ENCODE data around the gene CELA2B. TPM values are rescaled to one million over a fixed set of nuclear protein-coding genes. Genes with fewer than 3 reads are reported as not detected.

CELA2B gene
- polyA plus RNA-seq, 2 of the 4 experiments (the other 2 are of a cell fraction): not detected

DNA sequence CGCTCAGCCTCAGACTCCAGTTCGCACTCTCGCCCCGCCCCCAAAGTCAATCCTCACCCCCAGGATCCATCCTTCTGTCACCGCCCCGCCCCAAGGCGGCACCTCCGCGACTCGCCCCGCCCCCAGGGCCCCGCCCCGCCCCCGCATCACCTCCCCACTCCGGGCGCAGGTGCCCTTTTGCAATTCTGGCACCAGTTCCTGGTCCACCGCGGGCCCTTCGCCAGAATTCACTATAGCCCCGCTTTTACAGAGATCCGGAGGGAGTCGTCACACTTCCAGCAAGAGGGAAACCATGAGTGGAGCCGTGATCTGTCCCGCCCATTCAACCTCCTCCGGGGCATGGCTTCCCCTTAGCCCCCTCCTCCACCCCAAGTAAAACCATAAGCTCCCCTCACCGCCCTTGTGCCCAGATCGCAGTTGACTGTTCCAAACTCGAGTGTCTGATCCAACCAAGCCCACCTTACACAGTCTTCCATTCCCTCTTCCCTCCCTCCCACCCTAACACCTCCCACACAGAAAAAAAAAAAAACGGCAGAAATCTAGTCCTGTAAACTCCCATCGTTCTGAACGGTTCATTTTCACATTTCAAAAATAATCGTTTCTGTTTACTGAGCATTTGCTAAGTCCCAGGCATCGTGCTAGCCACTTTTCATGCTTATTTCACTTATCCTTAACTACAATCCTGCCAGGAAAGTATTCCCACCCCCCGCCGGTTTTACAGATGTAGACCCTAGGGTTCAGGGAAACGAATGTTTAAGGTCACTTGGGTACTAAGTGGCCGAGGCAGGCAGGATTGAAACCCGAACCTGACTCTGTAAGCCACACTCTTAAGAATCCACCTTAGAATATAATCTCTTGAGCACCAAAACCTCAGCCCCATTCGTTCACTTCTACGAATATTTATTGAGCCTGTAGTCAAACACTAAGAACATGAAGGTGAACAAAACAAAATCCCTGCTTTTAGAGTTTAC lies 49.4 kb downstream of the CELA2B start:
- FAIRE-seq (no peak), DNase-seq (ENCODE audit: low read depth in 1 of 2, low spot score in 1 of 2) (peak in 1 of 2 experiments; percentile 86)
- peak overlapping the region; percentile 80 to 81 for H3K27ac ChIP-seq

DNA sequence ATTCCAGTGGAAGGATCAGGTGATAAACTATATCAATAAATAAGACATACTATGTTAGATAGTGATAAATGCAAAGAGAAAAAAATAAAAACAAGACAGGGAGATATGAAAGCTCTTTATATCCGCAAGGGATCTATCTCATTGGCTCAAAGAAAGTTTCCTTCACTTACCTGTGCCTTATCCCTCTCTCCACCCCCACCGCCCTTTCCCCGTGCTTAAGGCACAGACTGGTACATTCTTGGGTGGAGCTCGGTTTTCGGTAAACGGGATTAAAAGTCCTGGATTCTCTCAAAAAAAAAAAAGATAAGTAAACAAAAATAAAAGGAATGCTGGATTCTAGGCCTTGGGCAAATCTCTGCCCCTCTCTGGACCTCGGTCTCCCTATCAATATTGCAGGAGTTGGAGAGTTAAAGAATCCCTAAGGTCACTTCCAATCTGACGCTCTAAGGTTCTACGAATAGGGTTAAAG lies 50.2 kb downstream of the CELA2B start:
- WGBS (ENCODE audit: missing lambda C conversion rate): 6% methylated on average over 9 of the region's 9 CpGs
- CTCF ChIA-PET: no interaction called here
- TF ChIP-seq MAFK (IDR thresholded peaks at IDR 0.05; ENCODE audit: partially characterized antibody) (no peak), TP53 (CRISPR knock-in tag; IDR thresholded peaks at IDR 0.05) (no peak), HEYL (CRISPR knock-in tag; IDR thresholded peaks at IDR 0.05) (no peak), CBX8 (IDR thresholded peaks at IDR 0.05) (no peak), EP300 (IDR thresholded peaks at IDR 0.05) (no peak), RARB (CRISPR knock-in tag; IDR thresholded peaks at IDR 0.05) (no peak), ESRRA (IDR thresholded peaks at IDR 0.05; ENCODE audit: borderline replicate concordance, low read length) (no peak), ZNF302 (CRISPR knock-in tag; IDR thresholded peaks at IDR 0.05) (no peak), JUNB (IDR thresholded peaks at IDR 0.05) (no peak), CHD4 (IDR thresholded peaks at IDR 0.05; ENCODE audit: borderline replicate concordance) (no peak), PHF8 (IDR thresholded peaks at IDR 0.05; ENCODE audit: borderline replicate concordance, low read depth) (no peak), ZC3H11A (IDR thresholded peaks at IDR 0.05) (no peak), FOSB (CRISPR knock-in tag; IDR thresholded peaks at IDR 0.05) (no peak), HOXA7 (CRISPR knock-in tag; IDR thresholded peaks at IDR 0.05) (no peak), HOXB13 (CRISPR knock-in tag; IDR thresholded peaks at IDR 0.05; ENCODE audit: low read depth) (no peak)
- TF ChIP-seq, protein P1, sequence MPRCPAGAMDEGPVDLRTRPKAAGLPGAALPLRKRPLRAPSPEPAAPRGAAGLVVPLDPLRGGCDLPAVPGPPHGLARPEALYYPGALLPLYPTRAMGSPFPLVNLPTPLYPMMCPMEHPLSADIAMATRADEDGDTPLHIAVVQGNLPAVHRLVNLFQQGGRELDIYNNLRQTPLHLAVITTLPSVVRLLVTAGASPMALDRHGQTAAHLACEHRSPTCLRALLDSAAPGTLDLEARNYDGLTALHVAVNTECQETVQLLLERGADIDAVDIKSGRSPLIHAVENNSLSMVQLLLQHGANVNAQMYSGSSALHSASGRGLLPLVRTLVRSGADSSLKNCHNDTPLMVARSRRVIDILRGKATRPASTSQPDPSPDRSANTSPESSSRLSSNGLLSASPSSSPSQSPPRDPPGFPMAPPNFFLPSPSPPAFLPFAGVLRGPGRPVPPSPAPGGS (IDR thresholded peaks at IDR 0.05): no peak
- TF ChIP-seq, protein P2, sequence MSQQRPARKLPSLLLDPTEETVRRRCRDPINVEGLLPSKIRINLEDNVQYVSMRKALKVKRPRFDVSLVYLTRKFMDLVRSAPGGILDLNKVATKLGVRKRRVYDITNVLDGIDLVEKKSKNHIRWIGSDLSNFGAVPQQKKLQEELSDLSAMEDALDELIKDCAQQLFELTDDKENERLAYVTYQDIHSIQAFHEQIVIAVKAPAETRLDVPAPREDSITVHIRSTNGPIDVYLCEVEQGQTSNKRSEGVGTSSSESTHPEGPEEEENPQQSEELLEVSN (IDR thresholded peaks at IDR 0.05; ENCODE audit: borderline replicate concordance, low read depth): no peak
- TF ChIP-seq, protein P3, sequence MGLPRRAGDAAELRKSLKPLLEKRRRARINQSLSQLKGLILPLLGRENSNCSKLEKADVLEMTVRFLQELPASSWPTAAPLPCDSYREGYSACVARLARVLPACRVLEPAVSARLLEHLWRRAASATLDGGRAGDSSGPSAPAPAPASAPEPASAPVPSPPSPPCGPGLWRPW (IDR thresholded peaks at IDR 0.05): no peak
- TF ChIP-seq, protein P4, sequence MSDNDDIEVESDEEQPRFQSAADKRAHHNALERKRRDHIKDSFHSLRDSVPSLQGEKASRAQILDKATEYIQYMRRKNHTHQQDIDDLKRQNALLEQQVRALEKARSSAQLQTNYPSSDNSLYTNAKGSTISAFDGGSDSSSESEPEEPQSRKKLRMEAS (IDR thresholded peaks at IDR 0.05): no peak
- TF ChIP-seq, protein P5, sequence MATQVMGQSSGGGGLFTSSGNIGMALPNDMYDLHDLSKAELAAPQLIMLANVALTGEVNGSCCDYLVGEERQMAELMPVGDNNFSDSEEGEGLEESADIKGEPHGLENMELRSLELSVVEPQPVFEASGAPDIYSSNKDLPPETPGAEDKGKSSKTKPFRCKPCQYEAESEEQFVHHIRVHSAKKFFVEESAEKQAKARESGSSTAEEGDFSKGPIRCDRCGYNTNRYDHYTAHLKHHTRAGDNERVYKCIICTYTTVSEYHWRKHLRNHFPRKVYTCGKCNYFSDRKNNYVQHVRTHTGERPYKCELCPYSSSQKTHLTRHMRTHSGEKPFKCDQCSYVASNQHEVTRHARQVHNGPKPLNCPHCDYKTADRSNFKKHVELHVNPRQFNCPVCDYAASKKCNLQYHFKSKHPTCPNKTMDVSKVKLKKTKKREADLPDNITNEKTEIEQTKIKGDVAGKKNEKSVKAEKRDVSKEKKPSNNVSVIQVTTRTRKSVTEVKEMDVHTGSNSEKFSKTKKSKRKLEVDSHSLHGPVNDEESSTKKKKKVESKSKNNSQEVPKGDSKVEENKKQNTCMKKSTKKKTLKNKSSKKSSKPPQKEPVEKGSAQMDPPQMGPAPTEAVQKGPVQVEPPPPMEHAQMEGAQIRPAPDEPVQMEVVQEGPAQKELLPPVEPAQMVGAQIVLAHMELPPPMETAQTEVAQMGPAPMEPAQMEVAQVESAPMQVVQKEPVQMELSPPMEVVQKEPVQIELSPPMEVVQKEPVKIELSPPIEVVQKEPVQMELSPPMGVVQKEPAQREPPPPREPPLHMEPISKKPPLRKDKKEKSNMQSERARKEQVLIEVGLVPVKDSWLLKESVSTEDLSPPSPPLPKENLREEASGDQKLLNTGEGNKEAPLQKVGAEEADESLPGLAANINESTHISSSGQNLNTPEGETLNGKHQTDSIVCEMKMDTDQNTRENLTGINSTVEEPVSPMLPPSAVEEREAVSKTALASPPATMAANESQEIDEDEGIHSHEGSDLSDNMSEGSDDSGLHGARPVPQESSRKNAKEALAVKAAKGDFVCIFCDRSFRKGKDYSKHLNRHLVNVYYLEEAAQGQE (IDR thresholded peaks at IDR 0.05): no peak

More for the DNA sequence above, 49.4 kb downstream of the CELA2B start:
- TF ChIP-seq SREBF2 (IDR thresholded peaks at IDR 0.05): no peak
- TF ChIP-seq FOXS1 (CRISPR knock-in tag; IDR thresholded peaks at IDR 0.05): no peak
- no peak for TF ChIP-seq JUNB (IDR thresholded peaks at IDR 0.05)
- no peak for TF ChIP-seq HEYL (CRISPR knock-in tag; IDR thresholded peaks at IDR 0.05)
- TF ChIP-seq BHLHE40 (IDR thresholded peaks at IDR 0.05; ENCODE audit: low read depth, low read length): 0 out of 2 replicates have a peak, but pooled peaks have one; percentile 3
- 0 out of 4 replicates have a peak, but pooled peaks of 1 of the 2 experiments have one; percentile 35 for TF ChIP-seq CEBPB (IDR thresholded peaks at IDR 0.05)
- TF ChIP-seq PHF8 (IDR thresholded peaks at IDR 0.05; ENCODE audit: borderline replicate concordance, low read depth): peak; percentile 35; the same call in 1 of the 2 replicates
- WGBS (ENCODE audit: missing lambda C conversion rate): 6% methylated on average over 18 of the region's 40 CpGs
- ChIA-PET CTCF (no interaction called here), POLR2A (no interaction called here)
- peaks cover 14% of the 10 kb centered on the region; the same call in 2 of the 3 replicates for H3K4me1 ChIP-seq
- peak overlapping the region; percentile 59 for H3K4me3 ChIP-seq
- H3K9me3 ChIP-seq: no peaks in the 10 kb centered on the region
- H3K4me2 ChIP-seq: peak overlapping the region; percentile 94
- peak; percentile 57 for ATAC-seq

More for the DNA sequence above, 50.2 kb downstream of the CELA2B start:
- Histone ChIP-seq H3K4me1 (peaks cover 14% of the 10 kb centered on the region; the same call in 2 of the 3 replicates), H3K27ac (peak overlapping the region; percentile 80 to 81), H3K9me3 (no peaks in the 10 kb centered on the region), H3K4me2 (peak overlapping the region; percentile 94), H3K4me3 (peak overlapping the region; percentile 59)
- no peak for DNase-seq (ENCODE audit: low read depth in 1 of 2, low spot score in 1 of 2)
- no peak for FAIRE-seq
- POLR2A ChIA-PET: no interaction called here
- ATAC-seq: no peak

Data from A549 (cell line).